Stimulated activated naive CD8-positive, alpha-beta T cell treated with anti-CD3 and anti-CD28 coated beads, Interleukin-15, amount 100 ng/mL, for 72 hours (primary cell): ENCODE data around the gene ZNF736.
A peak's percentile ranks its signal among the peaks of the same experiment; 100 is the strongest.
"Not testable (repeated sequence)": the region's sequence is repeated elsewhere in the genome, so short reads cannot be mapped to it uniquely, and the experiment has no call there.

Experiments used
- ATAC-seq: fragments of 150-1000 bp; cut with Tn5 transposase; 2 replicates; pipeline ENCODE4 v1.10.0; 2021; ENCODE audit warnings: mild to moderate bottlenecking, moderate library complexity
- DNase-seq, 2 donors: peaks; one replicate each; pipeline ENCODE4 v3.0.0; 2021 to 2022
- H3K27ac Mint-ChIP-seq, 2 donors: one replicate each; pipeline ENCODE4 v1.8.0; 2022; ENCODE audit warnings: mild to moderate bottlenecking in 2 of 2, mixed read lengths in 2 of 2, moderate library complexity in 2 of 2
- H3K27me3 Mint-ChIP-seq: one replicate; pipeline ENCODE4 v1.8.0; 2022; ENCODE audit warnings: mixed read lengths
- H3K4me1 Mint-ChIP-seq: one replicate; pipeline ENCODE4 v1.8.0; 2022; ENCODE audit warnings: mild to moderate bottlenecking, mixed read lengths
- H3K4me3 Mint-ChIP-seq, 2 donors: one replicate each; pipeline ENCODE4 v1.8.0; 2022; ENCODE audit warnings: mild to moderate bottlenecking in 2 of 2, mixed read lengths in 2 of 2, moderate library complexity in 1 of 2
- H3K9me3 Mint-ChIP-seq, 2 donors: one replicate each; pipeline ENCODE4 v1.8.0; 2022; ENCODE audit warnings: mixed read lengths in 2 of 2

ZNF736 gene

GRCh38 chr7:64324166-64324565 lies 10.4 kb downstream of the ZNF736 start:
- peaks cover 24 to 48% of the 10 kb centered on the region in 2 donors for H3K9me3 Mint-ChIP-seq
- ATAC-seq, H3K4me1 Mint-ChIP-seq, H3K4me3 Mint-ChIP-seq, H3K27ac Mint-ChIP-seq, H3K27me3 Mint-ChIP-seq, DNase-seq: not testable (repeated sequence)

- not testable (repeated sequence) for H3K27ac Mint-ChIP-seq, H3K27me3 Mint-ChIP-seq, H3K4me1 Mint-ChIP-seq, ATAC-seq, H3K4me3 Mint-ChIP-seq, DNase-seq
- peaks cover 48 to 75% of the 10 kb centered on the region in 2 donors for H3K9me3 Mint-ChIP-seq
Observed at GRCh38 chr7:64348713-64349210, 35.0 kb downstream of the ZNF736 start.

DNA sequence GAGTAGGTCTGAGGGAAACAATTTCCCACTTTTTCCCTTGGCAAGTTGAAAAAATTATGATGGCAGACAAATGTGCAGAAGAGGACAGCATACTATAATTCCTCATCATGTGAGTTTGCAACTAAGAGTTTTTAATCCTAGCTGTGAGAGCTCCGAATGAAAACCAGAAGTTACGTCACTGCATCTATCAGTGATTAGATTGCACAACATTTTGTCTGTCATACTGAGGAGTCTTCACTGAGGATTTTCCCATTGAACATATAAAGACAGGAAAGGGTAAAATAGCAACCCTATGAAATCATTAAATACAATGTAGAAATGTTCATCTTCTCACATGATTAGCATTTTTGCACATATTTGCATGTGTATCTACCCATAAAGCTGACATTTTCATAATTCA lies 45.8 kb downstream of the ZNF736 start:
- Mint-ChIP-seq H3K27me3 (no peaks in the 10 kb centered on the region), H3K27ac (no peak overlapping the region), H3K4me3 (no peak overlapping the region), H3K4me1 (no peaks in the 10 kb centered on the region), H3K9me3 (peaks cover 52 to 66% of the 10 kb centered on the region in 2 donors)
- DNase-seq, result no peak
- ATAC-seq, result no peak

DNA sequence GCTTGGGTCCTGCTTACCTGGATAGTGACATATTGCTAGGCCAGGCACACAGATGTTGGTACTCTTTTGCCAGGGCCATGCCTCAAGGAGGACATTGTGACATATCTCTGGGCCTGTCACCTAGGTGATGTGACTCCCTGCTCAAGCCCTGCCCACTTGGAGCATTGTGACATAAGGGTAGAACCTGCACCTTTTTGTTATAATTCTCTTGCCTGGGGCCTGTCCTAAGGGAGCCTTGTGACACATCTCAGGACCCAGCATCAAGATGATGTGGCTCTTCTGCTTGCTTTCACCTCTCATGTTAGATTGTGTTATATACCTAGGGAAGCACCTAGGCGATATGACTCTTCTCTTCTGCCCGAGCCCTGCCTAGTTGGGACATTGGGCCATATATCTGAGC lies 57.4 kb downstream of the ZNF736 start:
- H3K27me3 Mint-ChIP-seq, result no peaks in the 10 kb centered on the region

DNA sequence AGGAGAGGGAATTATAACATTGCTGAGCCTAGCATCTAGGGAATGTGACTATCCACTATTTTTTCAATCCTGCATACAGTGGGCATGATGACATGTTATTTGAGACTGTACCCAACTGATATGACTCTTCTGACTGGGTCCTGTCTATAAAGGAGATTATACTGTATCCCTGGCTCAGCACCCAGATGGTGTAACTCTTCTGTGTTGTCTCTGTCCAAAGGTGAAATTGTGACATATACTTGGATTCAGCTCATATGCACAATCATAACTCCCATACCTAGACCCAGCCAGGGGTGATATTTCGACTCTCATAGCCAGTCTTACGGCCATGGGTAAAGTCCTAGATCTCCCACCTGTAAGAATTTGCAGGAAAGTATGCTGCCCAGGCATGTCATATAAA lies 59.3 kb downstream of the ZNF736 start:
- ATAC-seq (no peak), DNase-seq (no peak)
- H3K4me1 Mint-ChIP-seq, result no peaks in the 10 kb centered on the region
- no peak overlapping the region for H3K27ac Mint-ChIP-seq
- H3K9me3 Mint-ChIP-seq, result peaks cover 45 to 76% of the 10 kb centered on the region in 2 donors
- no peak overlapping the region for H3K4me3 Mint-ChIP-seq
- no peaks in the 10 kb centered on the region for H3K27me3 Mint-ChIP-seq

More for the DNA sequence above, 57.4 kb downstream of the ZNF736 start:
- Mint-ChIP-seq H3K27ac (no peak overlapping the region), H3K9me3 (peaks cover 35 to 79% of the 10 kb centered on the region in 2 donors), H3K4me1 (no peaks in the 10 kb centered on the region), H3K4me3 (no peak overlapping the region)
- no peak for ATAC-seq
- DNase-seq, result no peak

GRCh38 chr7:64400401-64400800 lies 86.6 kb downstream of the ZNF736 start:
- Mint-ChIP-seq H3K27ac (no peak overlapping the region), H3K27me3 (no peaks in the 10 kb centered on the region), H3K9me3 (peaks cover 9% of the 10 kb centered on the region in 2 donors), H3K4me1 (no peaks in the 10 kb centered on the region), H3K4me3 (no peak overlapping the region)
- ATAC-seq (peak; percentile 39), DNase-seq (no peak)
